ENCODE measurements around the gene SLMAP.

SLMAP gene

GRCh38 chr3:57749542-57749941, 6.6 kb upstream of the SLMAP start:
- no peak overlapping the region for H2BK5ac ChIP-seq (ENCODE audit: low read depth, low read length, poor library complexity)
- no peak overlapping the region for H2AK5ac ChIP-seq (ENCODE audit: low read length)
- no peak for DNase-seq
- H4K91ac ChIP-seq (ENCODE audit: low read depth, low read length): no peak overlapping the region
- H3K27ac ChIP-seq (ENCODE audit: low read depth, low read length): no peak overlapping the region
- no peak overlapping the region for H3K9ac ChIP-seq (ENCODE audit: low read length)
- H3K36me3 ChIP-seq (ENCODE audit: control insufficient read depth in 1 of 2, insufficient read depth in 2 of 2, low read length in 2 of 2): no peaks in the 10 kb centered on the region
- no peaks in the 10 kb centered on the region for H3K79me2 ChIP-seq (ENCODE audit: control insufficient read depth, insufficient read depth, low read length, poor library complexity)
- WGBS (ENCODE audit: extremely low coverage, insufficient coverage, insufficient read length): no CpG with 5 or more reads among the region's 9 CpGs
- no peaks in the 10 kb centered on the region for H3K27me3 ChIP-seq (ENCODE audit: insufficient read depth, low read length)
- H4K8ac ChIP-seq (ENCODE audit: low read depth, low read length): no peak overlapping the region
- H2AFZ ChIP-seq (ENCODE audit: insufficient read depth, low read length, poor library complexity): no peak overlapping the region
- no peak overlapping the region for H3K23ac ChIP-seq (ENCODE audit: low read length)
- no peak overlapping the region for H3K18ac ChIP-seq (ENCODE audit: low read length)
- no peaks in the 10 kb centered on the region for H3K9me3 ChIP-seq (ENCODE audit: insufficient read depth, low read depth, low read length)
- H3K4ac ChIP-seq (ENCODE audit: low read depth, low read length): no peak overlapping the region
- H4K12ac ChIP-seq (ENCODE audit: low read depth, low read length): no peak overlapping the region
- no peak overlapping the region for H3K14ac ChIP-seq (ENCODE audit: low read length)
- no peak overlapping the region for H2BK120ac ChIP-seq (ENCODE audit: insufficient read depth, low read length, poor library complexity)
- no peak overlapping the region for H3K4me3 ChIP-seq (ENCODE audit: low read depth, low read length)
- H3K4me1 ChIP-seq (ENCODE audit: control insufficient read depth in 1 of 2, insufficient read depth in 2 of 2, low read length in 2 of 2): no peaks in the 10 kb centered on the region
- H3K4me2 ChIP-seq (ENCODE audit: low read length): no peak overlapping the region
- no peak overlapping the region for H2BK12ac ChIP-seq (ENCODE audit: low read length)
- no peaks in the 10 kb centered on the region for H3K79me1 ChIP-seq (ENCODE audit: low read length)

- DNase-seq: peak; percentile 50 to 69
- Histone ChIP-seq H3K4me3 (ENCODE audit: low read depth, low read length) (no peak overlapping the region), H3K36me3 (ENCODE audit: control insufficient read depth in 1 of 2, insufficient read depth in 2 of 2, low read length in 2 of 2) (no peaks in the 10 kb centered on the region), H2BK5ac (ENCODE audit: low read depth, low read length, poor library complexity) (no peak overlapping the region), H2AK5ac (ENCODE audit: low read length) (no peak overlapping the region), H3K23ac (ENCODE audit: low read length) (no peak overlapping the region), H4K91ac (ENCODE audit: low read depth, low read length) (no peak overlapping the region), H2AFZ (ENCODE audit: insufficient read depth, low read length, poor library complexity) (no peak overlapping the region), H3K4ac (ENCODE audit: low read depth, low read length) (no peak overlapping the region), H3K79me2 (ENCODE audit: control insufficient read depth, insufficient read depth, low read length, poor library complexity) (peaks cover 10% of the 10 kb centered on the region), H3K27ac (ENCODE audit: low read depth, low read length) (no peak overlapping the region), H3K9me3 (ENCODE audit: insufficient read depth, low read depth, low read length) (no peaks in the 10 kb centered on the region), H4K8ac (ENCODE audit: low read depth, low read length) (no peak overlapping the region), H3K4me1 (ENCODE audit: control insufficient read depth in 1 of 2, insufficient read depth in 2 of 2, low read length in 2 of 2) (no peaks in the 10 kb centered on the region), H3K9ac (ENCODE audit: low read length) (no peak overlapping the region), H3K4me2 (ENCODE audit: low read length) (no peak overlapping the region), H3K14ac (ENCODE audit: low read length) (no peak overlapping the region), H4K12ac (ENCODE audit: low read depth, low read length) (no peak overlapping the region), H2BK12ac (ENCODE audit: low read length) (no peak overlapping the region), H3K79me1 (ENCODE audit: low read length) (peaks cover 10% of the 10 kb centered on the region), H2BK120ac (ENCODE audit: insufficient read depth, low read length, poor library complexity) (no peak overlapping the region), H3K18ac (ENCODE audit: low read length) (no peak overlapping the region), H3K27me3 (ENCODE audit: insufficient read depth, low read length) (no peaks in the 10 kb centered on the region)
These were observed 3.8 kb upstream of the SLMAP start for GRCh38 chr3:57752307-57752706.

DNA sequence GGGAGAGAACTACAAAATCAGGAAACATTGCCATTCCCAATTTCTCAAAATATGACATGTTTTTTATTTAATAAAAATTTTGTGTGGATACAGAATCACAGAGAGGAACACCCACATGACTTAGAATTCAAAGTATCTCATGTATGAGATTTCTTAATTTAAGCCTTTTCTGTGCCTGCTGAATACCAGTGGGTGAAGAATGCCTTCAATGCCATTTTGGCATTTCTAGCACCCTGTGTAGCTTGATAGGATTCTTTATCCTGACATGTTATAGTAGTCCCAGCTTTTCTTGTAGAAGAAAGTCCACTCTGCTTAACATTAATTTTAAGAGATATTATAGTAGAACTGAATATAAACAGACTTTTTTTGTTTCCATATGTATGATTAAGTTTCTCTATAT, 3.1 kb upstream of the SLMAP start:
- H3K79me2 ChIP-seq (ENCODE audit: control insufficient read depth, insufficient read depth, low read length, poor library complexity): peaks cover 14% of the 10 kb centered on the region
- no peak overlapping the region for H2AFZ ChIP-seq (ENCODE audit: insufficient read depth, low read length, poor library complexity)
- H3K4ac ChIP-seq (ENCODE audit: low read depth, low read length): no peak overlapping the region
- no peak overlapping the region for H4K12ac ChIP-seq (ENCODE audit: low read depth, low read length)
- peaks cover 10% of the 10 kb centered on the region for H3K79me1 ChIP-seq (ENCODE audit: low read length)
- H2BK5ac ChIP-seq (ENCODE audit: low read depth, low read length, poor library complexity): no peak overlapping the region
- H3K9me3 ChIP-seq (ENCODE audit: insufficient read depth, low read depth, low read length): no peaks in the 10 kb centered on the region
- no peak overlapping the region for H2AK5ac ChIP-seq (ENCODE audit: low read length)
- no peak overlapping the region for H3K14ac ChIP-seq (ENCODE audit: low read length)
- H3K9ac ChIP-seq (ENCODE audit: low read length): no peak overlapping the region
- H3K18ac ChIP-seq (ENCODE audit: low read length): no peak overlapping the region
- H3K4me3 ChIP-seq (ENCODE audit: low read depth, low read length): no peak overlapping the region
- H4K91ac ChIP-seq (ENCODE audit: low read depth, low read length): no peak overlapping the region
- H3K23ac ChIP-seq (ENCODE audit: low read length): no peak overlapping the region
- H3K27ac ChIP-seq (ENCODE audit: low read depth, low read length): no peak overlapping the region
- DNase-seq: peak; percentile 17 to 74
- no peaks in the 10 kb centered on the region for H3K27me3 ChIP-seq (ENCODE audit: insufficient read depth, low read length)
- no peak overlapping the region for H2BK120ac ChIP-seq (ENCODE audit: insufficient read depth, low read length, poor library complexity)
- no peak overlapping the region for H2BK12ac ChIP-seq (ENCODE audit: low read length)
- H3K4me1 ChIP-seq (ENCODE audit: control insufficient read depth in 1 of 2, insufficient read depth in 2 of 2, low read length in 2 of 2): peaks cover 3 to 5% of the 10 kb centered on the region in 2 experiments
- H3K4me2 ChIP-seq (ENCODE audit: low read length): no peak overlapping the region
- H4K8ac ChIP-seq (ENCODE audit: low read depth, low read length): no peak overlapping the region
- H3K36me3 ChIP-seq (ENCODE audit: control insufficient read depth in 1 of 2, insufficient read depth in 2 of 2, low read length in 2 of 2): no peaks in the 10 kb centered on the region

DNA sequence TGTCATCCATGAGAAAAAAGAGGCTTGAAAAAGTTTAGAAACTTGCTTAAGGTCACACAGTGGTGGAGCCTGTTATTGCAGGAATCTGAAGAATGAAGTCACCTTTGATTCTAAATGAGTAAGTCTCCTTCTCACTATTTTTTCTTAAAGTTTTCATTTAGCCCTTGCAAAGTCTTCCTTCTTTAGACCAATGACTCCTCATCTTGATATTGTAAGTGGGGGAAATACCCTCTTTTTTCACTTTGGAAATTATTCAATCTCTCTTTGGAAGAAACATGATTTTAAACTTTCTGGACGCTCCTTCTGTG, 787 bp upstream of the SLMAP start:
- peaks cover 14% of the 10 kb centered on the region for H3K79me2 ChIP-seq (ENCODE audit: control insufficient read depth, insufficient read depth, low read length, poor library complexity)
- no peak overlapping the region for H3K14ac ChIP-seq (ENCODE audit: low read length)
- peaks cover 10% of the 10 kb centered on the region for H3K79me1 ChIP-seq (ENCODE audit: low read length)
- H2AK5ac ChIP-seq (ENCODE audit: low read length): no peak overlapping the region
- no peak overlapping the region for H3K4me3 ChIP-seq (ENCODE audit: low read depth, low read length)
- H4K91ac ChIP-seq (ENCODE audit: low read depth, low read length): peak overlapping the region; percentile 3
- DNase-seq: peak; percentile 69 to 83
- H3K9ac ChIP-seq (ENCODE audit: low read length): no peak overlapping the region
- H3K36me3 ChIP-seq (ENCODE audit: control insufficient read depth in 1 of 2, insufficient read depth in 2 of 2, low read length in 2 of 2): peaks cover 0 to 4% of the 10 kb centered on the region in 2 experiments
- peaks cover 3 to 5% of the 10 kb centered on the region in 2 experiments for H3K4me1 ChIP-seq (ENCODE audit: control insufficient read depth in 1 of 2, insufficient read depth in 2 of 2, low read length in 2 of 2)
- H4K12ac ChIP-seq (ENCODE audit: low read depth, low read length): no peak overlapping the region
- H3K27ac ChIP-seq (ENCODE audit: low read depth, low read length): peak overlapping the region; percentile 40
- H4K8ac ChIP-seq (ENCODE audit: low read depth, low read length): no peak overlapping the region
- H3K4me2 ChIP-seq (ENCODE audit: low read length): peak overlapping the region; percentile 87
- H3K18ac ChIP-seq (ENCODE audit: low read length): no peak overlapping the region
- no peaks in the 10 kb centered on the region for H3K9me3 ChIP-seq (ENCODE audit: insufficient read depth, low read depth, low read length)
- H3K4ac ChIP-seq (ENCODE audit: low read depth, low read length): no peak overlapping the region
- H2BK120ac ChIP-seq (ENCODE audit: insufficient read depth, low read length, poor library complexity): no peak overlapping the region
- WGBS (ENCODE audit: extremely low coverage, insufficient coverage, insufficient read length): no CpG with 5 or more reads among the region's 1 CpG
- no peak overlapping the region for H2AFZ ChIP-seq (ENCODE audit: insufficient read depth, low read length, poor library complexity)
- H2BK12ac ChIP-seq (ENCODE audit: low read length): no peak overlapping the region
- H2BK5ac ChIP-seq (ENCODE audit: low read depth, low read length, poor library complexity): no peak overlapping the region
- H3K27me3 ChIP-seq (ENCODE audit: insufficient read depth, low read length): no peaks in the 10 kb centered on the region
- no peak overlapping the region for H3K23ac ChIP-seq (ENCODE audit: low read length)
